ENCODE results near the gene CCDC34. TPM values are rescaled to one million over a fixed set of nuclear protein-coding genes. Genes with fewer than 3 reads are reported as not detected.

Gene CCDC34
- total and polyA plus RNA-seq, 8 donors: 3.2 to 28.6 (median 22.3) TPM

DNA sequence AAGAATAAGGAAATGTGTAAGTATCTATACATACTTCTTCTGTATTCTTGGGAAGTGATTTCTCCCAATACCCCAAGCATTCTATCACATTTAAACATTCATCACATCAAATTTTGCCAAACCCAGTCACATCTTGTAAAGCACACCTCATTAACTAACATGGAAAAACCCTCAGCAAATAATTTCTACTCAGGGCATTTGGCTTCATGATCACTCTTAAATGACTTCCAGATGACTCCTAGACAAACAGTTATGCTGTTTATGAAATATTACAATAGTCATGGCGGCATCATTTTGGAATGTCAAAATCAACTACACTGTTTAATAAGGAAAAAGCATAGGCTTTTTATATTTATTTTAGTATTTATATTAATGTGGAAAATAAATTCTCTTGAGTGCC lies 47.3 kb upstream of the CCDC34 start:
- DNase-seq (no peak), ATAC-seq (no peak)
- Histone ChIP-seq H3K4me3 (no peak overlapping the region), H3K9me3 (no peaks in the 10 kb centered on the region), H3K27me3 (no peaks in the 10 kb centered on the region), H3K36me3 (no peaks in the 10 kb centered on the region), H3K27ac (no peak overlapping the region), H3K4me1 (no peaks in the 10 kb centered on the region)
- TF ChIP-seq, protein P1, sequence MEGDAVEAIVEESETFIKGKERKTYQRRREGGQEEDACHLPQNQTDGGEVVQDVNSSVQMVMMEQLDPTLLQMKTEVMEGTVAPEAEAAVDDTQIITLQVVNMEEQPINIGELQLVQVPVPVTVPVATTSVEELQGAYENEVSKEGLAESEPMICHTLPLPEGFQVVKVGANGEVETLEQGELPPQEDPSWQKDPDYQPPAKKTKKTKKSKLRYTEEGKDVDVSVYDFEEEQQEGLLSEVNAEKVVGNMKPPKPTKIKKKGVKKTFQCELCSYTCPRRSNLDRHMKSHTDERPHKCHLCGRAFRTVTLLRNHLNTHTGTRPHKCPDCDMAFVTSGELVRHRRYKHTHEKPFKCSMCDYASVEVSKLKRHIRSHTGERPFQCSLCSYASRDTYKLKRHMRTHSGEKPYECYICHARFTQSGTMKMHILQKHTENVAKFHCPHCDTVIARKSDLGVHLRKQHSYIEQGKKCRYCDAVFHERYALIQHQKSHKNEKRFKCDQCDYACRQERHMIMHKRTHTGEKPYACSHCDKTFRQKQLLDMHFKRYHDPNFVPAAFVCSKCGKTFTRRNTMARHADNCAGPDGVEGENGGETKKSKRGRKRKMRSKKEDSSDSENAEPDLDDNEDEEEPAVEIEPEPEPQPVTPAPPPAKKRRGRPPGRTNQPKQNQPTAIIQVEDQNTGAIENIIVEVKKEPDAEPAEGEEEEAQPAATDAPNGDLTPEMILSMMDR (IDR thresholded peaks at IDR 0.05): no peak
- intact Hi-C loops (cut with DNase I): no loop called here

DNA sequence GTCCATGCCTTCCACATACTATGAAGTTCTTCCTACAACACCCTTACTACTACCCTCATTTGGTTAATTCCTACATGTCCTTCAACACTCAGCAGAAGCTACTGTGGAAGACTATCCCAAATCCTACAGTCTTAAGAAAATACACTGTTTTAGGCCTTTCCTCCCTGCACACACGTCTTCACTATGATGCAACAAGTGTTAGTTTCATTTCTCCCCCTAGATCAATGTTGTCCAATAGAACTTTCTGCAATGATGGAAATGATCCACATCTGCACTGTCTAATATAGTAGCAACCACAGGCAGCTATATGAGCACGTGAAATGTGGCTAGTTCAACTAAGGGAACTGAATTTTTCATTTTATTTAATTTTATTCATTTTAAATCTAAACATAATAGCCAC lies 46.7 kb upstream of the CCDC34 start:
- Histone ChIP-seq H3K4me1 (no peaks in the 10 kb centered on the region), H3K27me3 (no peaks in the 10 kb centered on the region), H3K9me3 (no peaks in the 10 kb centered on the region), H3K27ac (no peak overlapping the region), H3K36me3 (no peaks in the 10 kb centered on the region), H3K4me3 (no peak overlapping the region)
- no peak for ATAC-seq
- TF ChIP-seq, protein P1 (IDR thresholded peaks at IDR 0.05): no peak
- intact Hi-C loops (cut with DNase I): no loop called here
- DNase-seq: no peak

DNA sequence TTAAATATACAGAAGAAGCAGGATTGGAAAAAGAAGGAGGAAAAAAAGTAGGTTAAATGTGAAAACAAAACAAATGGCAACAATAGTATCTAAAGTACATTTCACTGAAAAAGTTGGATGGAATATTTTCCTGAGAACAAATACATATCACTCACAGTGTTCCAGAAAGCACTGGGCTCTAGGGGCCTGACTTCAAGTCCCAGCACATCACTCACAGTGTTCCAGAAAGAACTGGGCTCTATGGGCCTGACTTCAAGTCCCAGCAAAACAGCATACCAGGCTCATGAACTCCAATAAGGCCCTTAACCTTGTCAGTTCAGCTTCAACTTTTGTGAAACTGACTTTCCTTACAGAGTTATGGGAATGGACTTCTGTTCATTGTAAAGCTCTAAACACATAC lies 46.0 kb upstream of the CCDC34 start:
- Histone ChIP-seq H3K27me3 (no peaks in the 10 kb centered on the region), H3K9me3 (no peaks in the 10 kb centered on the region), H3K4me3 (no peak overlapping the region), H3K27ac (no peak overlapping the region), H3K4me1 (no peaks in the 10 kb centered on the region), H3K36me3 (no peaks in the 10 kb centered on the region)
- intact Hi-C loops (cut with DNase I): no loop called here
- no peak for ATAC-seq
- no peak for DNase-seq
- TF ChIP-seq, protein P1 (IDR thresholded peaks at IDR 0.05): no peak

DNA sequence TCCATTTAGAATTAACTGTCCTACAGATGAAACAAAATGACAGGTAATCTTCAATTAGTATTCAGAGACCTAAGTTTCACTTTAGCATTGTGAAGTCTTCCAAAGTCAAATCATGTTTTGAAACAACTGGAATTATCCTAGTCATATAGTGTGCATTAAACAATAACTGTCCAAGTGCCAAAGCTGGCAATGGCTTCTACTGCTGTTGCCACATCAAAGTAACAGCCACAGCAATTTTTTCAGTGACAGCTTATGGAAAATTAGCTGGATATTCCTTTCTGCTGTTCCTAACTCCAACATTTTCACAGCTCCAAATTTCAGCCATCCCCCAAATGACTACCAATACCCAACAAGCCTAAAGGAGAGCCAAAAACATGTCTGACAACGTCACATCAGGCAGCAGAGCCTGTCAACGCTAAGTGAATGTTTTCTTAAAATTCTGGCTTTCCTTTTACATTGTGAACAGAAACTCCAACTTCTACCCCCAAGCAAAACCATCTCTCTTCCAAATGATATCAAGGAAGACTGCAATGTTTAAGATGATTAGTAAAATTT lies 45.3 kb upstream of the CCDC34 start:
- intact Hi-C loops (cut with DNase I): no loop called here
- no peaks in the 10 kb centered on the region for H3K4me1 ChIP-seq
- ATAC-seq (no peak), DNase-seq (no peak)
- no peaks in the 10 kb centered on the region for H3K27me3 ChIP-seq
- no peak overlapping the region for H3K27ac ChIP-seq
- H3K9me3 ChIP-seq: no peaks in the 10 kb centered on the region
- TF ChIP-seq, protein P1 (IDR thresholded peaks at IDR 0.05): no peak
- no peak overlapping the region for H3K4me3 ChIP-seq
- H3K36me3 ChIP-seq: no peaks in the 10 kb centered on the region

DNA sequence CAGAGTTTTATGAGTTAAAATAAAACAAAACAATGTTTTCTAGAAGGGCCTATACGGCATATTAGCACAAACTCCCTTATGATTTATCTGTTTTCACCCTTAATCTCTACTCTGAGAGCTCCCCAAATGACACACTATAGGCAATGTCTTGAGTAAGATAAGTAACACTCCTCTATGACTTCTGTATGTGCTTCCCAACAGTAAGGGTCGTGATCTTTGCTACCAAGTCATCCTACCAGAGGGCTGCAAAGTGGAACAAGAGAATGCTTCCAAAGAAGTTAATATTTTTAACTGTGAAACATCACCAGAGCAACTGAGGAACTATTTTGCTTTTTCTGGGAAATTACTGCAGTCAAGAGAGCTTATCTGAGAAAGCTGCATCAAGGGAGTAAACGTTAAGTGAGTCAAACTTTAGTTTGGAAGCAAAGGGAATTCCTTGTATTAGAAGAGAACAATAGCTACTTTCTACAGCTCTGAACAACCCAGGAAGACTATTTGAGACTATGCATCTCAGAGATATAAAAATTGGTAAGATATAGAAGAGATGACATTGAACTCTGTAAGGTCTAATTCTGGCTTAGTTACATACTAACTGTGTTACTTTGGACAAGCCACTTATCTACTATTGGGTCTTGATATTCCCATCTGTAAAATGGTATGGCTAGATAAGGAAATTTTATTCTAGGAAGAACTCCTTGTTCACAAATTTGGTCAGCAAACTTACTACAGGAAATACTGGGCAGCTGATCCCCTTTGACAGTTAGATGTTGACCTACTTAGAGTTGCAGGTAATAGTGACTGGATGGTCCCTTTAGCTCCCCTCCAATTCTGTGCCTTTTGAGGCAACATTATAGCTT lies 43.7 kb upstream of the CCDC34 start:
- intact Hi-C loops (cut with DNase I): no loop called here

More for the DNA sequence above, 43.7 kb upstream of the CCDC34 start:
- ATAC-seq (no peak), DNase-seq (no peak)
- Histone ChIP-seq H3K9me3 (no peaks in the 10 kb centered on the region), H3K4me3 (no peak overlapping the region), H3K36me3 (no peaks in the 10 kb centered on the region), H3K4me1 (no peaks in the 10 kb centered on the region), H3K27me3 (no peaks in the 10 kb centered on the region), H3K27ac (no peak overlapping the region)
- TF ChIP-seq, protein P1 (IDR thresholded peaks at IDR 0.05): no peak

Data from left lung (tissue), 10 donors.